SK-MEL-5 (cell line): Measurements from ENCODE around the gene BAIAP2. TPM values are rescaled to one million over a fixed set of nuclear protein-coding genes. Genes with fewer than 3 reads are reported as not detected.

Source experiments
- DNase-seq: peaks from one replicate; pipeline ENCODE4 v3.0.0-alpha.2; 2016; ENCODE audit warnings: low read depth, low spot score
- in situ Hi-C: cut with HindIII; loops from 2 replicates; pipeline ENCODE4 v1.10.0; 2016; ENCODE audit warnings: low sequenced_read_pairs, high pct_unique_total_duplicates, low pct_unique_long_range_greater_than_20kb
- total RNA-seq: library from RNA; depleted of rRNA; stranded (reverse); fragments of >200 nt; shearing (Covaris generic); gene quantifications from 2 replicates; pipeline ENCODE4 v1.2.3, GENCODE V29; 2014

BAIAP2 gene
- total RNA-seq, 1 experiment from 2014 or later = 26.7 TPM

- DNase-seq = no peak
- in situ Hi-C loops = no loop called here
These were observed 36.0 kb upstream of the BAIAP2 start for GRCh38 chr17:80998748-80999535.

GRCh38 chr17:80999536-81000333, 35.2 kb upstream of the BAIAP2 start:
- in situ Hi-C loops = loop anchor here (25.0 kb wide), 1 partner anchor 113 kb away; no protein-coding TSS in a partner anchor
- DNase-seq = no peak

GRCh38 chr17:81000334-81000630, 34.7 kb upstream of the BAIAP2 start:
- in situ Hi-C loops = loop anchor here (25.0 kb wide), 1 partner anchor 112 kb away; no protein-coding TSS in a partner anchor
- no peak for DNase-seq

- in situ Hi-C loops = loop anchor here (25.0 kb wide), 1 partner anchor 112 kb away; no protein-coding TSS in a partner anchor
- DNase-seq = no peak
These were observed 34.2 kb upstream of the BAIAP2 start for GRCh38 chr17:81000631-81001357.

GRCh38 chr17:81002013-81002384, 33.0 kb upstream of the BAIAP2 start:
- in situ Hi-C loops = loop anchor here (25.0 kb wide), 1 partner anchor 110 kb away; no protein-coding TSS in a partner anchor
- no peak for DNase-seq

- in situ Hi-C loops = loop anchor here (25.0 kb wide), 1 partner anchor 110 kb away; no protein-coding TSS in a partner anchor
- peak; percentile 74 for DNase-seq
These were observed 32.3 kb upstream of the BAIAP2 start for GRCh38 chr17:81002409-81003361.

- DNase-seq = peak; percentile 41
- in situ Hi-C loops = loop anchor here (25.0 kb wide), 1 partner anchor 108 kb away; no protein-coding TSS in a partner anchor
These were observed 31.1 kb upstream of the BAIAP2 start for GRCh38 chr17:81003711-81004475.

GRCh38 chr17:81006891-81007290, 28.1 kb upstream of the BAIAP2 start:
- in situ Hi-C loops = loop anchor here (25.0 kb wide), 1 partner anchor 105 kb away; no protein-coding TSS in a partner anchor
- no peak for DNase-seq

- in situ Hi-C loops = loop anchor here (25.0 kb wide), 1 partner anchor 104 kb away; no protein-coding TSS in a partner anchor
- DNase-seq = peak; percentile 78
These were observed 26.8 kb upstream of the BAIAP2 start for GRCh38 chr17:81008140-81008539.

GRCh38 chr17:81009136-81009535, 25.8 kb upstream of the BAIAP2 start:
- no peak for DNase-seq
- in situ Hi-C loops = loop anchor here (25.0 kb wide), 1 partner anchor 103 kb away; no protein-coding TSS in a partner anchor

- DNase-seq = no peak
These were observed 24.0 kb upstream of the BAIAP2 start for GRCh38 chr17:81010935-81011334.

GRCh38 chr17:81011951-81012350, 23.0 kb upstream of the BAIAP2 start:
- DNase-seq = no peak
- in situ Hi-C loops = loop anchor here (25.0 kb wide), 1 partner anchor 100 kb away; no protein-coding TSS in a partner anchor

More at GRCh38 chr17:81010935-81011334, 24.0 kb upstream of the BAIAP2 start:
- in situ Hi-C loops = loop anchor here (25.0 kb wide), 1 partner anchor 101 kb away; no protein-coding TSS in a partner anchor

- DNase-seq = no peak
- in situ Hi-C loops = loop anchor here (25.0 kb wide), 1 partner anchor 99 kb away; no protein-coding TSS in a partner anchor
These were observed 22.1 kb upstream of the BAIAP2 start for GRCh38 chr17:81012574-81013447.

- DNase-seq = no peak
- in situ Hi-C loops = loop anchor here (25.0 kb wide), 1 partner anchor 99 kb away; no protein-coding TSS in a partner anchor
These were observed 21.3 kb upstream of the BAIAP2 start for GRCh38 chr17:81013642-81014041.

GRCh38 chr17:81015136-81015535, 19.8 kb upstream of the BAIAP2 start:
- in situ Hi-C loops = loop anchor here (25.0 kb wide), 1 partner anchor 97 kb away; no protein-coding TSS in a partner anchor
- no peak for DNase-seq
